CD4-positive, alpha-beta memory T cell (primary cell): ENCODE data around the gene SLC27A5. TPM values are rescaled to one million over a fixed set of nuclear protein-coding genes. Genes with fewer than 3 reads are reported as not detected.
"Not testable (repeated sequence)": the region's sequence is repeated elsewhere in the genome, so short reads cannot be mapped to it uniquely, and the experiment has no call there.

Experiments used
- CTCF ChIA-PET: fragments of 350-600 bp; sonication (Branson Sonifier 250); formaldehyde crosslinking; loops from one replicate; lab custom pipeline; 2021; ENCODE audit warnings: inconsistent platforms; ENCODE audit not compliant: partially characterized antibody; lab: Charles Lee
- POLR2A ChIA-PET: fragments of 350-600 bp; sonication (Branson Sonifier 250); formaldehyde crosslinking; loops from one replicate; lab custom pipeline; 2021; ENCODE audit not compliant: partially characterized antibody; lab: Charles Lee
- DNase-seq, 5 donors: peaks; one replicate each; pipeline versions ENCODE4 v3.0.0 to v3.0.0-alpha.2; 2020 to 2022; ENCODE audit warnings: mixed read lengths in 1 of 5
- H3K27ac ChIP-seq: one replicate; pipeline ENCODE4 v1.7.0; 2013; ENCODE audit warnings: low read depth, low read length
- H3K27me3 ChIP-seq: 2 replicates; pipeline ENCODE4 v1.7.0; 2013; ENCODE audit warnings: mild to moderate bottlenecking, low read length, moderate library complexity; ENCODE audit not compliant: insufficient read depth
- H3K36me3 ChIP-seq: 2 replicates; pipeline ENCODE4 v1.7.0; 2013; ENCODE audit warnings: mild to moderate bottlenecking, low read length, moderate library complexity; ENCODE audit not compliant: insufficient read depth
- H3K4me1 ChIP-seq: 2 replicates; pipeline ENCODE4 v1.7.0; 2013; ENCODE audit warnings: mild to moderate bottlenecking, low read length, moderate library complexity; ENCODE audit not compliant: insufficient read depth
- H3K4me3 ChIP-seq, 2 donors: one replicate each; pipeline ENCODE4 v1.7.0; 2013; ENCODE audit warnings: low read length in 2 of 2, mild to moderate bottlenecking in 1 of 2
- H3K9me3 ChIP-seq, 2 donors: one replicate each; pipeline ENCODE4 v1.7.0; 2013; ENCODE audit warnings: low read length in 2 of 2, control low read depth in 1 of 2; ENCODE audit not compliant: control insufficient read depth in 1 of 2
- H3K27ac Mint-ChIP-seq, 7 donors: one replicate each; pipeline ENCODE4 v1.8.0; 2020 to 2021; ENCODE audit warnings: mixed read lengths in 7 of 7, mild to moderate bottlenecking in 6 of 7, inconsistent platforms in 3 of 7, moderate library complexity in 3 of 7
- H3K27me3 Mint-ChIP-seq, 2 donors: one replicate each; pipeline ENCODE4 v1.8.0; 2020 to 2021; ENCODE audit warnings: mixed read lengths in 2 of 2
- H3K36me3 Mint-ChIP-seq, 2 donors: one replicate each; pipeline ENCODE4 v1.8.0; 2020 to 2021; ENCODE audit warnings: mixed read lengths in 2 of 2, inconsistent platforms in 1 of 2, mild to moderate bottlenecking in 1 of 2
- H3K4me1 Mint-ChIP-seq, 4 donors: one replicate each; pipeline ENCODE4 v1.8.0; 2020 to 2021; ENCODE audit warnings: mixed read lengths in 4 of 4, mild to moderate bottlenecking in 1 of 4
- H3K4me3 Mint-ChIP-seq, 8 donors: one replicate each; pipeline ENCODE4 v1.8.0; 2020 to 2021; ENCODE audit warnings: mixed read lengths in 8 of 8, mild to moderate bottlenecking in 7 of 8, moderate library complexity in 6 of 8, inconsistent platforms in 3 of 8
- H3K9me3 Mint-ChIP-seq, 8 donors: one replicate each; pipeline ENCODE4 v1.8.0; 2020 to 2021; ENCODE audit warnings: mixed read lengths in 8 of 8, mild to moderate bottlenecking in 5 of 8, inconsistent platforms in 3 of 8, moderate library complexity in 1 of 8
- intact Hi-C: fragments of 100-400 bp; cut with micrococcal nuclease; formaldehyde crosslinking; loops from one replicate; pipeline ENCODE4 v1.15.1; 2023
- polyA plus RNA-seq, 2 donors: library from polyadenylated mRNA; unstranded; fragments of 300-500 nt; fragmentation: Illumina TruSeq; gene quantifications; one replicate each; pipeline ENCODE4 v1.2.3, GENCODE V29; 2021
- total RNA-seq, 2 experiments: library from RNA; stranded (reverse); gene quantifications; one replicate each; pipeline ENCODE4 v1.2.3, GENCODE V29; 2021

SLC27A5 gene
- total and polyA plus RNA-seq, 4 experiments from 2014 or later: 10.5 to 23.6 (median 14.1) TPM

- DNase-seq: no peak
- Mint-ChIP-seq H3K27ac (peak overlapping the region in 3 of 7 donors; percentile 4 to 84 (median 25)), H3K9me3 (no peaks in the 10 kb centered on the region), H3K27me3 (no peaks in the 10 kb centered on the region), H3K4me1 (peaks cover 8 to 42% (median 23%) of the 10 kb centered on the region in 4 donors), H3K36me3 (peaks cover 6 to 8% of the 10 kb centered on the region in 2 donors), H3K4me3 (peak overlapping the region in 2 of 8 donors; percentile 55 to 84)
- H3K4me1 ChIP-seq: peaks cover 24% of the 10 kb centered on the region
- H3K36me3 ChIP-seq: peaks cover 13% of the 10 kb centered on the region
- ChIA-PET CTCF (interaction anchor here (0.9 to 13.8 kb wide), 6 partner anchors 10 to 67 kb away, joined by 3 to 260 read pairs (median 7); partner anchors contain the start of gene CHMP2A), POLR2A (interaction anchor here (1.0 to 2.5 kb wide), 8 partner anchors 25 to 67 kb away, joined by 3 to 21 read pairs (median 6); partner anchors contain the start of genes CHMP2A, MZF1, TRIM28 and UBE2M)
- H3K27me3 ChIP-seq: no peaks in the 10 kb centered on the region
- no peaks in the 10 kb centered on the region for H3K9me3 ChIP-seq
- H3K4me3 ChIP-seq: peak overlapping the region in 1 of 2 donors; percentile 32
- intact Hi-C loops: no loop called here
- peak overlapping the region; percentile 61 for H3K27ac ChIP-seq
Observed at GRCh38 chr19:58513213-58513693, 1.5 kb upstream of the SLC27A5 start.

GRCh38 chr19:58510084-58510862 lies 1.5 kb downstream of the SLC27A5 start:
- H3K27ac ChIP-seq: no peak overlapping the region
- H3K36me3 ChIP-seq: no peaks in the 10 kb centered on the region
- no peak for DNase-seq
- no peak overlapping the region for H3K4me3 ChIP-seq
- POLR2A ChIA-PET: interaction anchor here (1.1 to 1.5 kb wide), 2 partner anchors 9 to 71 kb away, joined by 3 to 4 read pairs; no protein-coding TSS in a partner anchor
- H3K27ac Mint-ChIP-seq: peak overlapping the region in 1 of 7 donors; percentile 91
- H3K36me3 Mint-ChIP-seq: peaks cover 4% of the 10 kb centered on the region in 2 donors
- CTCF ChIA-PET: interaction anchor here (1.6 kb wide), 1 partner anchor 9 kb away, joined by 3 read pairs; the partner anchor contains the start of gene ZBTB45
- H3K9me3 Mint-ChIP-seq: peaks cover 0 to 15% (median 8%) of the 10 kb centered on the region in 8 donors
- intact Hi-C loops: no loop called here
- no peaks in the 10 kb centered on the region for H3K27me3 ChIP-seq
- no peaks in the 10 kb centered on the region for H3K27me3 Mint-ChIP-seq
- peaks cover 4 to 20% (median 11%) of the 10 kb centered on the region in 4 donors for H3K4me1 Mint-ChIP-seq
- peaks cover 15% of the 10 kb centered on the region for H3K4me1 ChIP-seq
- H3K9me3 ChIP-seq: no peaks in the 10 kb centered on the region
- no peak overlapping the region for H3K4me3 Mint-ChIP-seq

GRCh38 chr19:58509731-58510083 lies 2.1 kb downstream of the SLC27A5 start:
- no peaks in the 10 kb centered on the region for H3K27me3 ChIP-seq
- intact Hi-C loops: no loop called here
- ChIA-PET CTCF (interaction anchor here (1.6 kb wide), 1 partner anchor 10 kb away, joined by 3 read pairs; the partner anchor contains the start of gene ZBTB45), POLR2A (interaction anchor here (1.5 kb wide), 1 partner anchor 9 kb away, joined by 4 read pairs; no protein-coding TSS in a partner anchor)
- Mint-ChIP-seq H3K4me3 (no peak overlapping the region), H3K4me1 (peaks cover 4 to 17% (median 9%) of the 10 kb centered on the region in 4 donors), H3K27ac (no peak overlapping the region), H3K36me3 (peaks cover 4% of the 10 kb centered on the region in 2 donors), H3K9me3 (peaks cover 0 to 15% (median 8%) of the 10 kb centered on the region in 8 donors), H3K27me3 (no peaks in the 10 kb centered on the region)
- no peaks in the 10 kb centered on the region for H3K9me3 ChIP-seq
- peaks cover 13% of the 10 kb centered on the region for H3K4me1 ChIP-seq
- no peak for DNase-seq
- no peaks in the 10 kb centered on the region for H3K36me3 ChIP-seq
- H3K27ac ChIP-seq: no peak overlapping the region
- H3K4me3 ChIP-seq: no peak overlapping the region

GRCh38 chr19:58507602-58508223 lies 4.1 kb downstream of the SLC27A5 start:
- POLR2A ChIA-PET, H3K4me1 ChIP-seq, H3K4me3 ChIP-seq, intact Hi-C loops, H3K36me3 ChIP-seq, H3K27me3 ChIP-seq, H3K27me3 Mint-ChIP-seq, DNase-seq, H3K36me3 Mint-ChIP-seq, H3K4me1 Mint-ChIP-seq, H3K9me3 ChIP-seq, H3K4me3 Mint-ChIP-seq, H3K27ac ChIP-seq: not testable (repeated sequence)
- CTCF ChIA-PET: interaction anchor here (0.7 kb wide), 1 partner anchor 89 kb away, joined by 3 read pairs; no protein-coding TSS in a partner anchor
- Mint-ChIP-seq H3K27ac (peak overlapping the region in 1 of 7 donors; percentile 31), H3K9me3 (peaks cover 0 to 18% (median 9%) of the 10 kb centered on the region in 8 donors)

- H3K4me1 ChIP-seq: peaks cover 16% of the 10 kb centered on the region
- no peak overlapping the region for H3K27ac ChIP-seq
- no peaks in the 10 kb centered on the region for H3K9me3 ChIP-seq
- intact Hi-C loops: no loop called here
- no peak for DNase-seq
- ChIA-PET CTCF (interaction anchor here (1.7 to 2.7 kb wide), 4 partner anchors 13 to 81 kb away, joined by 5 to 9 read pairs (median 6); partner anchors contain the start of gene ZBTB45), POLR2A (interaction anchor here (0.5 to 4.0 kb wide), 7 partner anchors 18 to 1140 kb away, joined by 3 to 33 read pairs (median 6); partner anchors contain the start of genes CHMP2A, TRIM28, ZBTB45 and ZNF274)
- peaks cover 14 to 25% (median 17%) of the 10 kb centered on the region in 4 donors for H3K4me1 Mint-ChIP-seq
- H3K4me3 Mint-ChIP-seq: peak overlapping the region in 3 of 8 donors; percentile 12 to 60 (median 27)
- H3K36me3 Mint-ChIP-seq: peaks cover 0 to 1% of the 10 kb centered on the region in 2 donors
- H3K27me3 ChIP-seq: no peaks in the 10 kb centered on the region
- H3K4me3 ChIP-seq: no peak overlapping the region
- H3K27me3 Mint-ChIP-seq: no peaks in the 10 kb centered on the region
- H3K36me3 ChIP-seq: no peaks in the 10 kb centered on the region
- H3K27ac Mint-ChIP-seq: peak overlapping the region in 5 of 7 donors; percentile 46 to 98 (median 94)
- peaks cover 0 to 16% (median 4%) of the 10 kb centered on the region in 8 donors for H3K9me3 Mint-ChIP-seq
Observed at GRCh38 chr19:58500242-58500641, 11.6 kb downstream of the SLC27A5 start.

- H3K36me3 ChIP-seq: no peaks in the 10 kb centered on the region
- DNase-seq: peak; percentile 89 to 96 (median 90)
- peaks cover 0 to 16% (median 4%) of the 10 kb centered on the region in 8 donors for H3K9me3 Mint-ChIP-seq
- no peaks in the 10 kb centered on the region for H3K27me3 Mint-ChIP-seq
- peaks cover 0 to 1% of the 10 kb centered on the region in 2 donors for H3K36me3 Mint-ChIP-seq
- H3K9me3 ChIP-seq: no peaks in the 10 kb centered on the region
- peak overlapping the region; percentile 86 to 94 (median 91) for H3K4me3 Mint-ChIP-seq
- peak overlapping the region; percentile 77 to 98 (median 96) for H3K27ac Mint-ChIP-seq
- peak overlapping the region; percentile 66 for H3K27ac ChIP-seq
- H3K4me1 Mint-ChIP-seq: peaks cover 14 to 25% (median 17%) of the 10 kb centered on the region in 4 donors
- intact Hi-C loops: loop anchor here (1.0 kb wide), 7 partner anchors 20 to 316 kb away; partner anchors contain the start of genes RPS5, TRIM28, ZBTB45 and ZNF274
- ChIA-PET CTCF (interaction anchor here (1.1 to 2.7 kb wide), 5 partner anchors 14 to 82 kb away, joined by 3 to 9 read pairs (median 5); partner anchors contain the start of genes TRIM28 and ZBTB45), POLR2A (interaction anchor here (0.5 to 4.0 kb wide), 11 partner anchors 18 to 318 kb away, joined by 3 to 33 read pairs (median 3); partner anchors contain the start of genes CHMP2A, TRIM28, ZBTB45 and ZNF274)
- peaks cover 16% of the 10 kb centered on the region for H3K4me1 ChIP-seq
- H3K4me3 ChIP-seq: peak overlapping the region; percentile 34 to 52
- no peaks in the 10 kb centered on the region for H3K27me3 ChIP-seq
Observed at GRCh38 chr19:58499021-58499927, 12.5 kb downstream of the SLC27A5 start.
